ENCODE results near the gene CCAR1. TPM values are rescaled to one million over a fixed set of nuclear protein-coding genes. Genes with fewer than 3 reads are reported as not detected.
"Not testable (repeated sequence)": the region's sequence is repeated elsewhere in the genome, so short reads cannot be mapped to it uniquely, and the experiment has no call there.

CCAR1 gene
- total and polyA plus RNA-seq, 5 experiments from 2014 or later = 29.6 to 104 (median 48.1) TPM

DNA sequence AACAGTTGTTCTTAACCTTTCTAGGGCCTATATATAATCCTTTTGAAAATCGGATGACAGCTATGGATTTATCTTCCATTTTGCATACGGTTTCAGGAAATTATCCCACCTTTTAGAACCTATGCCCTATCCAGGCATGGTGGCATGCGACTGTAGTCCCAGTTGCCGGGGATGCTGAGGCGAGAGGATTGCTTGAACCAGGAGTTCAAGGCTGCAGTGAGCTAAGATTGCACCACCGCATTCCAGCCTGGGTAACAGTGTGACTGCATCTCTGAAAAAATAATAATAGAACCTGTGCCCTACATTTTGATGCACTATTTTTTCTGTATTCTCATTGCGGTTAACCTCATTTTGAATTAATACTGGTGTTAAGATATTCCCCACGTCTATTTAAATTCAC, 11.6 kb downstream of the CCAR1 start:
- peaks cover 5 to 29% (median 13%) of the 10 kb centered on the region in 4 donors for H3K4me1 Mint-ChIP-seq
- no peaks in the 10 kb centered on the region for H3K27me3 Mint-ChIP-seq
- DNase-seq (no peak), ATAC-seq (no peak)
- POLR2A ChIA-PET = no interaction called here
- no peaks in the 10 kb centered on the region for H3K9me3 Mint-ChIP-seq
- H3K27ac Mint-ChIP-seq = peak overlapping the region in 1 of 10 donors; percentile 11
- H3K36me3 Mint-ChIP-seq = peaks cover 0 to 87% (median 10%) of the 10 kb centered on the region in 3 donors
- no peak overlapping the region for H3K4me3 Mint-ChIP-seq

DNA sequence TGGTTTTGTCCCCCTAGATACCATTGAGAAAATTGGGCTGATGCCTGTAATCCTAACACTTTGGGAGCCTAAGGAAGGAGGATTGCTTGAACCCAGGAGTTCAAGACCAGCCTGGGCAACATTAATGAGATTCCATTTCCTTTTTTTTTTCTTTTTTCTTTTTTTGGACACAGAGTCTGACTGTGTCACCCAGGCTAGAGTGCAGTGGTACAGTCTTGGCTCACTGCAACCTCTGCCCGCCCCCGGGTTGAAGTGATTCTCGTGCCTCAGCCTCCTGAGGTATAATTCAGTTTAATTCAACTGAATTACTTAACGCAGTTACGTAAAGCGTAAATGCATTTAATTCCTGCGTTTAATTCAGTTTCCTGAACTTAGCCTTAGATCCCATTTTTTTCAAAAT, 13.3 kb downstream of the CCAR1 start:
- ATAC-seq = no peak
- no peak overlapping the region for H3K27ac Mint-ChIP-seq

DNA sequence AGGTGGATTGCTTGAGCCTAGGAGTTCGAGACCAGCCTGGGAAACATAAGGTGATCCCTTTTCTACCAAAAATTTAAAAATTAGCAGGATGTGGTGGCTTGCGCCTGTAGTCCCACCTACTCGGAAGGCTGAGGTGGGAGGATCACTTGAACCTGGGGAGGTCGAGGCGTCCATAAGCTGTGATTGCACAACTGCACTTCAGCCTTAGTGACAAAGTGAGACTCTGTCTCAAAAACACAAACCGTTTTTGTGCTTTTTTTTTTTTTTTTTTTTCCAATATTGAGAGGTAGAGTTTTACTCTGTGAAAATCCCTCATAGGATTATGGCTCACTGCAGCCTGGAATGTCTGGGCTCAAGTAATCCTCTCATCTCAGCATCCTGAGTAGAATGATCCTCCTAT, 14.1 kb downstream of the CCAR1 start:
- no peak overlapping the region for H3K4me3 Mint-ChIP-seq
- H3K27ac Mint-ChIP-seq = peak overlapping the region in 1 of 10 donors; percentile 38
- peaks cover 4 to 33% (median 10%) of the 10 kb centered on the region in 4 donors for H3K4me1 Mint-ChIP-seq
- no peak for ATAC-seq
- no peaks in the 10 kb centered on the region for H3K27me3 Mint-ChIP-seq
- no peaks in the 10 kb centered on the region for H3K9me3 Mint-ChIP-seq
- no peak for DNase-seq
- peaks cover 0 to 89% (median 12%) of the 10 kb centered on the region in 3 donors for H3K36me3 Mint-ChIP-seq
- POLR2A ChIA-PET = interaction anchor here (0.7 kb wide), 1 partner anchor 1864 kb away, joined by 5 read pairs; no protein-coding TSS in a partner anchor

More for the DNA sequence above, 13.3 kb downstream of the CCAR1 start:
- DNase-seq = no peak
- Mint-ChIP-seq H3K27me3 (no peaks in the 10 kb centered on the region), H3K4me3 (no peak overlapping the region), H3K4me1 (peaks cover 4 to 29% (median 9%) of the 10 kb centered on the region in 4 donors), H3K9me3 (no peaks in the 10 kb centered on the region), H3K36me3 (peaks cover 0 to 89% (median 12%) of the 10 kb centered on the region in 3 donors)
- POLR2A ChIA-PET = interaction anchor here (0.9 kb wide), 1 partner anchor 26 kb away, joined by 4 read pairs; no protein-coding TSS in a partner anchor

DNA sequence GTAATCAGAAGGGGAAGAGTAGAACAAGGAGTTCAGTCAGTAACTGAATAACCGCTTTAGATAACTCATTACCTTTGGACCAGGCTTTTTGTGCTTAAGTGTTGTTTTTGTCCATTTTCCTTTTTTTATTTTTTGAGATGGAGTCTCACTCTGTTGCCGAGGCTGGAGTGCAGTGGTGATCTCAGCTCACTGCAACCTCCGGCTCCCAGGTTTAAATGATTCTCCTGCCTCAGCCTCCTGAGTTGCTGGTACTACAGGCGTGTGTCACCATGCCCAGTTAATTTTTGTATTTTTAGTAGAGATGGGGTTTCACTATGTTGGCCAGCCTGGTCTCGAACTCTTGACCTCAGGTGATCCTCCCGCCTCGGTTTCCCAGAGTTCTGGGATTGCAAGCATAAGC, 14.7 kb downstream of the CCAR1 start:
- H3K4me3 Mint-ChIP-seq, H3K9me3 Mint-ChIP-seq, H3K27me3 Mint-ChIP-seq, POLR2A ChIA-PET, DNase-seq, ATAC-seq: not testable (repeated sequence)
- Mint-ChIP-seq H3K36me3 (peaks cover 0 to 86% (median 12%) of the 10 kb centered on the region in 3 donors), H3K4me1 (peaks cover 4 to 33% (median 10%) of the 10 kb centered on the region in 4 donors), H3K27ac (peak overlapping the region in 4 of 10 donors; percentile 6 to 38 (median 18))

DNA sequence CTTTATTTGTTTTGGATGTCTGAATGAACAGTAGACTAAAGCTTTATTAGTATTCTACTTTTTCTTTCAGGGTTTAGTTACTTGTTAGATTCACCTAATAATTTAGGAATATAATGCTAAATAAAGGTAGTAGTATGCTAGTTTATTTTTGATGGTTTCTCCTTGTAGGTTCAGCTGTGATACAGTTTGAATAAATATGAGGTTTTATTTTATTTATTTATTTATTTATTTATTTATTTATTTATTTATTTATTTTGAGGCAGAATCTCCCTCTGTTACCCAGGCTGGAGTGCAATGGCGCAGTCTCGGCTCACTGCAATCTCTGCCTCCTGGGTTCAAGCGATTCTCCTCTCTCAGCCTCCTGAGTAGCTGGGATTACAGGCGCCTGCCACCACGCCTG, 19.6 kb downstream of the CCAR1 start:
- H3K27ac Mint-ChIP-seq, DNase-seq, H3K9me3 Mint-ChIP-seq, H3K4me3 Mint-ChIP-seq, ATAC-seq, POLR2A ChIA-PET, H3K27me3 Mint-ChIP-seq: not testable (repeated sequence)
- H3K4me1 Mint-ChIP-seq = peaks cover 4 to 15% (median 10%) of the 10 kb centered on the region in 4 donors
- peaks cover 0 to 88% (median 15%) of the 10 kb centered on the region in 3 donors for H3K36me3 Mint-ChIP-seq

DNA sequence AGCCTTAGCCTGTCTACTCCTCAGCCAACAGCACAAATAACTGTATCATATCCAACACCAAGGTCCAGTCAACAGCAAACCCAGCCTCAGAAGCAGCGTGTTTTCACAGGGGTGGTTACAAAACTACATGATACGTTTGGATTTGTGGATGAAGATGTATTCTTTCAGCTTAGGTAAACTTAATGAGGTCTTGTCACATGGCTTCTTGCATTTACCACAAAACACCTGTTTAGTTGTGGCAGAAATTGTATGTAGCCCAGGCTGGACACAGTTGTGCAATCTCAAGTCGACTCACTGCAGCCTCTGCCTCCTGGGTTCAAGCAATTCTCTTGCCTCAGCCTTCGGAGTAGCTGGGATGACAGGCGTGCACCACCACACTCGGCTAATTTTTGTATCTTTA, 21.4 kb downstream of the CCAR1 start:
- Mint-ChIP-seq H3K4me1 (peaks cover 0 to 9% (median 2%) of the 10 kb centered on the region in 4 donors), H3K9me3 (no peaks in the 10 kb centered on the region), H3K36me3 (peaks cover 0 to 88% (median 11%) of the 10 kb centered on the region in 3 donors), H3K27me3 (no peaks in the 10 kb centered on the region), H3K4me3 (no peak overlapping the region), H3K27ac (peak overlapping the region in 3 of 10 donors; percentile 21 to 55 (median 34))
- POLR2A ChIA-PET = no interaction called here
- ATAC-seq (no peak), DNase-seq (no peak)

DNA sequence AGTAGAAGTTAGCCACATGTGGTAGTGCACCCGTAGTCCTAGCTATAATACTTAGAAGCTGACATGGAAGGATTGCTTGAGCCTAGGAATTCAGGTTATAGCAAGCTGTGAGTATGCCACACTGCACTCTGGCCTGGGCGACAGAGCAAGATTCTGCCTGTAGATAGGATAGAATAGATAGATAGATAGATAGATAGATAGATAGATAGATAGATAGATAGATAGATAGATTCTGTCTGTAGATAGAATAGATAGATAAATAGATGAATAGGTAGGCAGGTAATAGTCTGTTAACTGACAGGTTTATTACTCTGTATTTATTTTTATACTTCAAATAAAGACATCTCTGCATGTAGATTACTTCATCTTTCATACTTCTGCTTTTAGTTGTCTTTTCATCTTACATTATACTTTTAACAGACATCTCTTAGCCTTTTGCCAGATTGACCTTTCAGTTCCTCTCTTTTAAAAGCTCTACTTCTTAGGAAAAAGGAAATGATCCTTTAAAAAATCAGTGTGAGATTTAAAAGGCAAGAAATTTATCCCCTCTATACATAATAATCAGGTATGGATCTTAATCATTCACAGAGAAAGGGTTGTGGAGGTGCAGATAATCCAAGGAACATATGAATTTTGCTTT, 31.8 kb downstream of the CCAR1 start:
- no peak for ATAC-seq
- Mint-ChIP-seq H3K27me3 (no peaks in the 10 kb centered on the region), H3K4me3 (no peak overlapping the region), H3K27ac (peak overlapping the region in 3 of 10 donors; percentile 18 to 73 (median 72)), H3K4me1 (no peaks in the 10 kb centered on the region), H3K36me3 (peaks cover 5 to 96% (median 23%) of the 10 kb centered on the region in 3 donors), H3K9me3 (no peaks in the 10 kb centered on the region)
- POLR2A ChIA-PET = no interaction called here
- no peak for DNase-seq

DNA sequence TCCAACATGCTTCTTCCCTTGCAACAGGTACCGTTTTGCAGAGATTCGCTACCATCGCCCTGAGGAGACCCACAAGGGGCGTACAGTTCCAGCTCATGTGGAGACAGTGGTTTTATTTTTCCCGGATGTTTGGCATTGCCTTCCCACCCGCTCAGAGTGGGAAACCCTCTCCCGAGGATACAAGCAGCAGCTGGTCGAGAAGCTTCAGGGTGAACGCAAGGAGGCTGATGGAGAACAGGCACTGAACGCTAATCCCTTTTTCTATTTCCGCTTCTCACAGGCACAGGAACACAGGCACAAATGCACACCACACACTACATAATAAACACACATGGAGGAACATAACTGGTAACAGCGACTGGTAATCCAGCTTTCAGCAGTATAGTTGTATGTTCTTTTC, 35.2 kb downstream of the CCAR1 start:
- H3K9me3 Mint-ChIP-seq = no peaks in the 10 kb centered on the region
- no peak for ATAC-seq
- POLR2A ChIA-PET = no interaction called here
- no peak overlapping the region for H3K27ac Mint-ChIP-seq
- no peaks in the 10 kb centered on the region for H3K4me1 Mint-ChIP-seq
- no peak overlapping the region for H3K4me3 Mint-ChIP-seq
- DNase-seq = no peak
- no peaks in the 10 kb centered on the region for H3K27me3 Mint-ChIP-seq
- H3K36me3 Mint-ChIP-seq = peaks cover 5 to 93% (median 24%) of the 10 kb centered on the region in 3 donors

DNA sequence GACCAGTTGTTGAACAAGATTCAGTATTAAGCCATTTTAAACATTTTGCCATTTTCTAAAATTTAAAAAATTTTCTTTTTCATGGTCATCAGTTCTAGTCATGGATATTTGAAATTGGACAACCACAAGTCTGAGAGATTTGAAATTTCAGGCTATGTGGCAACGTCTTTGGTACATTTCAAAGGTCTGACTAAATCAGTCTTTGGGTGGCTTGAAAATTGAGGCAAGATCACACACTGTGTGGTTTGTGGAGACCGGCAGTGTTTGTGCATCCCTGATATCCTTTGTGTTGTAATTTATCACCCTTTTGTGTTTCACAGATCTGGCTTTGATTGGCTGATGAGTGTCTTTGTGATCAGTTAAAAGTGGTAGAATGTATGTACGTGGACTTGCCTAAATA, 35.7 kb downstream of the CCAR1 start:
- Mint-ChIP-seq H3K4me1 (no peaks in the 10 kb centered on the region), H3K9me3 (no peaks in the 10 kb centered on the region), H3K27ac (no peak overlapping the region), H3K36me3 (peaks cover 5 to 93% (median 24%) of the 10 kb centered on the region in 3 donors), H3K4me3 (no peak overlapping the region), H3K27me3 (no peaks in the 10 kb centered on the region)
- POLR2A ChIA-PET = no interaction called here
- no peak for DNase-seq
- no peak for ATAC-seq

DNA sequence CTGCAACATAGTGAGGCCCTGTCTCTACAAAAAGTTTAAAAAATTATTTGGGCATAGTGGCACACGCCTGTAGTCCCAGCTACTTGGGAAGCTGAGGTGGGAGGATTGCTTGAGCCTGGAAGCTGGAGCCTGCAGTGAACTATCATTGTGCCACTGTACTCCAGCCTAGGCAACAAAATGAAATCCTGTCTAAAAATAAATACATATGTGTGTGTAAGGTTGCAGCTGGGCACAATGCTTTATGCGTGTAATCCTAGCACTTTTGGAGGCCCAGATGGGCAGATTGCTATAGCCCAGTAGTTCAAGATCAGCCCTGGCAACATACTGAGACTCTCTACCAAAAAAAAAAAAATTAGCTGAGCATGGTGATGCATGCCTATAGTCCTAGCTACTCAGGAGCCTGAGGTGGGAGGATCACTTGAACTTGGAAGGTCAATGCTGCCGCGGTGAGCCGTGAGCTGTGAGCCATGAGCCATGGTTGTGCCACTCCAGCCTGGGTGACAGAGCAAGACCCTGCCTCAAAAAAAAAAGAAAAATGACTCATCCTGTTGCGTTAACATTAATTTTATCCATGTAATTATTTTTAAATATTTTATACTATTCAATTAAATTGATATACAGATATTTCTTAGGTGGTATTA, 38.3 kb downstream of the CCAR1 start:
- ATAC-seq = no peak
- no peaks in the 10 kb centered on the region for H3K27me3 Mint-ChIP-seq
- DNase-seq = no peak
- H3K36me3 Mint-ChIP-seq = peaks cover 5 to 90% (median 23%) of the 10 kb centered on the region in 3 donors
- H3K27ac Mint-ChIP-seq = peak overlapping the region in 1 of 10 donors; percentile 39
- no peak overlapping the region for H3K4me3 Mint-ChIP-seq
- H3K4me1 Mint-ChIP-seq = peaks cover 0 to 7% (median 0%) of the 10 kb centered on the region in 4 donors
- no peaks in the 10 kb centered on the region for H3K9me3 Mint-ChIP-seq
- POLR2A ChIA-PET = no interaction called here

DNA sequence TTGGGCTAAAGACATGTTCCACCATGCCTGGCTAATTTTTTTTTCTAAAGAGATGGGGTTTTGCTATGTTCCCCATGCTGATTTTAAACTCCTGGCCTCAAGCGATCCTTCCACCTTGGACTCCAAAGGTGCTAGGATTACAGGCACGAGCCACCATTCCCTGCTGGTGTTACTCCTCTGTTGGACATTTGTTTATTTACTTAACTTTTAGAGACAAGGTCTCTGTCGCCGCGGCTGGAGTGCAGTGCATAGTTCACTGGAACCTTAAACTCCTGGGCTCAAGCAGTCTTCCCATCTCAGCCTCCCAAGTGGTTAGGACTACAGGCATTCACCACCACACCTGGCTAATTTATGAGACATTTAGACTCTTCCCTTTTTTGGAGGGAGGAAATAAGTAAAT, 38.9 kb downstream of the CCAR1 start:
- H3K4me1 Mint-ChIP-seq = peaks cover 0 to 10% (median 2%) of the 10 kb centered on the region in 4 donors
- no peaks in the 10 kb centered on the region for H3K27me3 Mint-ChIP-seq
- POLR2A ChIA-PET = interaction anchor here (0.9 kb wide), 1 partner anchor 26 kb away, joined by 4 read pairs; no protein-coding TSS in a partner anchor
- ATAC-seq (no peak), DNase-seq (no peak)
- H3K4me3 Mint-ChIP-seq = no peak overlapping the region
- peaks cover 5 to 91% (median 24%) of the 10 kb centered on the region in 3 donors for H3K36me3 Mint-ChIP-seq
- H3K27ac Mint-ChIP-seq = peak overlapping the region in 2 of 10 donors; percentile 18 to 33
- H3K9me3 Mint-ChIP-seq = no peaks in the 10 kb centered on the region

DNA sequence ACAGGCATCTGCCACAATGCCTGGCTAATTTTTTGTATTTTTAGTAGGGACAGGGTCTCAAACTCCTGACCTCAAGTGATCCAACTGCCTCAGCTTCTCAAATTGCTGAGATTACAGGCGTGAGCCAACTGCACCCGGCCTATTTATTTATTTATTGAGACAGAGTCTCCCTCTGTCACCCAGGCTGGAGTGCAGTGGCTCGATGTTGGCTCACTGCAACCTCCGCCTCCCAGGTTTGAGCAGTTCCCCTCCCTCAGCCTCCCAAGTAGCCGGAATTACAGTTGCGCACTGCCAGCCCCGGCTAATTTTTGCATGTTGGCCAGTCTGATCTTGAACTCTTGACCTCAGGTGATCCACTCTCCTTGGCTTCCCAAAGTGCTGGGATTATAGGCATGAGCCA, 46.4 kb downstream of the CCAR1 start:
- peaks cover 0 to 12% (median 6%) of the 10 kb centered on the region in 4 donors for H3K4me1 Mint-ChIP-seq
- H3K27me3 Mint-ChIP-seq, H3K9me3 Mint-ChIP-seq, POLR2A ChIA-PET, H3K4me3 Mint-ChIP-seq, ATAC-seq, DNase-seq: not testable (repeated sequence)
- peak overlapping the region in 1 of 10 donors; percentile 50 for H3K27ac Mint-ChIP-seq
- H3K36me3 Mint-ChIP-seq = peaks cover 0 to 85% (median 15%) of the 10 kb centered on the region in 3 donors
